H1 (cell line): ENCODE data around the gene NFATC4. TPM values are rescaled to one million over a fixed set of nuclear protein-coding genes. Genes with fewer than 3 reads are reported as not detected.

Experiments
- ASH2L ChIP-seq: fragments of 200-600, 300-600 bp; sonication (generic); IDR thresholded peaks from one replicate; pipeline ENCODE4 v1.7.1; 2017; ENCODE audit warnings: low read length
- CBX5 ChIP-seq: fragments of 300-800, 300-1000 bp; sonication (generic); IDR thresholded peaks from 2 replicates; pipeline ENCODE4 v1.7.1; 2016; ENCODE audit warnings: antibody characterized with exemption, low read length, low read depth
- CREB1 ChIP-seq: IDR thresholded peaks from 2 replicates; pipeline ENCODE4 v1.6.1; 2012; ENCODE audit warnings: inconsistent platforms
- CTBP2 ChIP-seq: IDR thresholded peaks from 2 replicates; pipeline ENCODE4 v1.7.0; 2011; ENCODE audit warnings: borderline replicate concordance, mild to moderate bottlenecking, moderate library complexity, mixed read lengths, low read length; ENCODE audit not compliant: insufficient read depth, insufficient read length
- GABPA ChIP-seq: IDR thresholded peaks from 2 replicates; pipeline ENCODE4 v1.6.1; 2011; ENCODE audit warnings: mild to moderate bottlenecking, low read length, moderate library complexity, borderline replicate concordance; ENCODE audit not compliant: insufficient read depth
- JUND ChIP-seq: IDR thresholded peaks from 2 replicates; pipeline ENCODE4 v1.6.1; 2011; ENCODE audit warnings: mild to moderate bottlenecking, improper control_type of control experiment, low read length
- POLR2A ChIP-seq, 2 experiments: IDR thresholded peaks; 1 replicate in 1 of 2; 2 replicates in 1 of 2; pipeline ENCODE4 v1.6.1; 2011; ENCODE audit warnings: low read depth in 2 of 2, low read length in 2 of 2, mild to moderate bottlenecking in 2 of 2; ENCODE audit errors: control extremely low read depth in 1 of 2
- RBBP5 ChIP-seq: IDR thresholded peaks from 2 replicates; pipeline ENCODE4 v1.7.1; 2012; ENCODE audit warnings: low read depth, mild to moderate bottlenecking, inconsistent platforms, low read length, moderate library complexity, borderline replicate concordance
- SP4 ChIP-seq: IDR thresholded peaks from 2 replicates; pipeline ENCODE4 v1.6.1; 2012; ENCODE audit warnings: low read length, inconsistent platforms
- TAF1 ChIP-seq: IDR thresholded peaks from 2 replicates; pipeline ENCODE4 v1.6.1; 2011; ENCODE audit warnings: mild to moderate bottlenecking, low read depth, low read length
- ZNF274 ChIP-seq: IDR thresholded peaks from 2 replicates; pipeline ENCODE4 v1.7.0; 2012; ENCODE audit warnings: low read length, borderline replicate concordance; ENCODE audit errors: extremely low read depth
- polyA plus RNA-seq, 7 experiments: library from polyadenylated mRNA; depleted of rRNA in 3 of 7; stranded (reverse) in 5 of 7; unstranded in 2 of 7; fragments of >200 nt in 5 of 7; fragments of 200-250 nt in 2 of 7; gene quantifications; 1 replicate in 5 of 7; 2 replicates in 1 of 7; 4 replicates in 1 of 7; pipeline versions ENCODE4 v1.2.1 to v1.2.3, GENCODE V29; 2011 to 2013; ENCODE audit warnings: missing spikeins in 2 of 7, mixed read lengths in 2 of 7
- total RNA-seq: library from RNA; stranded (reverse); fragmentation: NEBNext Ultra II Directional; extraction: Animal tissue kit (Norgen Biotek cat#: 25700); gene quantifications from 2 replicates; pipeline ENCODE4 v1.2.1, GENCODE V29; 2021
- TF ChIP-seq, protein P1 (sequence below): fragments of 300-600 bp; sonication (generic); IDR thresholded peaks from 2 replicates; pipeline ENCODE4 v1.7.1; 2012; ENCODE audit warnings: low read length, moderate library complexity, mild to moderate bottlenecking, inconsistent platforms; ENCODE audit not compliant: insufficient replicate concordance

The NFATC4 gene
- total and polyA plus RNA-seq, 2 of the 8 experiments (the other 6 are each of a cell fraction or from before 2014, with no cell fraction given): 47.3 to 50.3 TPM

DNA sequence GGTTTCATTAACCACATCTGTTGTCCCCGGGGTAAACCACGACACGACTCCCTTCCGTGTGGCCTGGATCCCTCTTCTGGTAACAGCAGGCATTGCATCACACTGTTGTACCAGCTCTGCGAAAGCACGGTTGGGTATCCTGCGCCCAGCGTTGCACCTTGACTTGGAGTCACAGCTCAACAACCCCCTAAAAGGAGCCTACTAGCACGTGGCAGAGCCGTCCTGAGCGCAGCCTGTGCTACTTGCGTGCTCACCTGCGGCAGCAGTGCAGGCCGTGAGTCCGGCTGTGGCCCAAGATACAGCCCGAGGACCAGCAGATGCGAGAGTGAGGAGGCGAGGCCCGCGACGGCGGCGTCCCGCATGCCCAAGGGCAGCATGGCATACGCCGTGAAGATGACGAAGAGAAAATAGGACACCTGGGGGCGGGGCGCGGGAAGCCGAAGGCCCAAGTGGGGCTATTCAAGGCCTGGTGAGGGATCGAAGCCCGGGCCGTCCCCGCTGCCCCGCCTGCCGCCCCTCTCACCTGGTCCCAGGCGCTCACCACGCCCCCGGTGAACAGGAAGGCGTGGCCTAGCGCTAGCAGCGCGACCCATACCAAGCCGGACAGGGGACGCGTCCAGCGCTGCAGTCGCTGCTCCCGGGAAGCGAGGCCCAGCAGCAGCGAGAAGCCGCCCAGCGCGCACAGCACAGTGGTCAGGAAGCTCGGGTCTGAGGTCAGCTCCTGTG, 35.6 kb upstream of the NFATC4 start (continued):
- TF ChIP-seq, protein P1, sequence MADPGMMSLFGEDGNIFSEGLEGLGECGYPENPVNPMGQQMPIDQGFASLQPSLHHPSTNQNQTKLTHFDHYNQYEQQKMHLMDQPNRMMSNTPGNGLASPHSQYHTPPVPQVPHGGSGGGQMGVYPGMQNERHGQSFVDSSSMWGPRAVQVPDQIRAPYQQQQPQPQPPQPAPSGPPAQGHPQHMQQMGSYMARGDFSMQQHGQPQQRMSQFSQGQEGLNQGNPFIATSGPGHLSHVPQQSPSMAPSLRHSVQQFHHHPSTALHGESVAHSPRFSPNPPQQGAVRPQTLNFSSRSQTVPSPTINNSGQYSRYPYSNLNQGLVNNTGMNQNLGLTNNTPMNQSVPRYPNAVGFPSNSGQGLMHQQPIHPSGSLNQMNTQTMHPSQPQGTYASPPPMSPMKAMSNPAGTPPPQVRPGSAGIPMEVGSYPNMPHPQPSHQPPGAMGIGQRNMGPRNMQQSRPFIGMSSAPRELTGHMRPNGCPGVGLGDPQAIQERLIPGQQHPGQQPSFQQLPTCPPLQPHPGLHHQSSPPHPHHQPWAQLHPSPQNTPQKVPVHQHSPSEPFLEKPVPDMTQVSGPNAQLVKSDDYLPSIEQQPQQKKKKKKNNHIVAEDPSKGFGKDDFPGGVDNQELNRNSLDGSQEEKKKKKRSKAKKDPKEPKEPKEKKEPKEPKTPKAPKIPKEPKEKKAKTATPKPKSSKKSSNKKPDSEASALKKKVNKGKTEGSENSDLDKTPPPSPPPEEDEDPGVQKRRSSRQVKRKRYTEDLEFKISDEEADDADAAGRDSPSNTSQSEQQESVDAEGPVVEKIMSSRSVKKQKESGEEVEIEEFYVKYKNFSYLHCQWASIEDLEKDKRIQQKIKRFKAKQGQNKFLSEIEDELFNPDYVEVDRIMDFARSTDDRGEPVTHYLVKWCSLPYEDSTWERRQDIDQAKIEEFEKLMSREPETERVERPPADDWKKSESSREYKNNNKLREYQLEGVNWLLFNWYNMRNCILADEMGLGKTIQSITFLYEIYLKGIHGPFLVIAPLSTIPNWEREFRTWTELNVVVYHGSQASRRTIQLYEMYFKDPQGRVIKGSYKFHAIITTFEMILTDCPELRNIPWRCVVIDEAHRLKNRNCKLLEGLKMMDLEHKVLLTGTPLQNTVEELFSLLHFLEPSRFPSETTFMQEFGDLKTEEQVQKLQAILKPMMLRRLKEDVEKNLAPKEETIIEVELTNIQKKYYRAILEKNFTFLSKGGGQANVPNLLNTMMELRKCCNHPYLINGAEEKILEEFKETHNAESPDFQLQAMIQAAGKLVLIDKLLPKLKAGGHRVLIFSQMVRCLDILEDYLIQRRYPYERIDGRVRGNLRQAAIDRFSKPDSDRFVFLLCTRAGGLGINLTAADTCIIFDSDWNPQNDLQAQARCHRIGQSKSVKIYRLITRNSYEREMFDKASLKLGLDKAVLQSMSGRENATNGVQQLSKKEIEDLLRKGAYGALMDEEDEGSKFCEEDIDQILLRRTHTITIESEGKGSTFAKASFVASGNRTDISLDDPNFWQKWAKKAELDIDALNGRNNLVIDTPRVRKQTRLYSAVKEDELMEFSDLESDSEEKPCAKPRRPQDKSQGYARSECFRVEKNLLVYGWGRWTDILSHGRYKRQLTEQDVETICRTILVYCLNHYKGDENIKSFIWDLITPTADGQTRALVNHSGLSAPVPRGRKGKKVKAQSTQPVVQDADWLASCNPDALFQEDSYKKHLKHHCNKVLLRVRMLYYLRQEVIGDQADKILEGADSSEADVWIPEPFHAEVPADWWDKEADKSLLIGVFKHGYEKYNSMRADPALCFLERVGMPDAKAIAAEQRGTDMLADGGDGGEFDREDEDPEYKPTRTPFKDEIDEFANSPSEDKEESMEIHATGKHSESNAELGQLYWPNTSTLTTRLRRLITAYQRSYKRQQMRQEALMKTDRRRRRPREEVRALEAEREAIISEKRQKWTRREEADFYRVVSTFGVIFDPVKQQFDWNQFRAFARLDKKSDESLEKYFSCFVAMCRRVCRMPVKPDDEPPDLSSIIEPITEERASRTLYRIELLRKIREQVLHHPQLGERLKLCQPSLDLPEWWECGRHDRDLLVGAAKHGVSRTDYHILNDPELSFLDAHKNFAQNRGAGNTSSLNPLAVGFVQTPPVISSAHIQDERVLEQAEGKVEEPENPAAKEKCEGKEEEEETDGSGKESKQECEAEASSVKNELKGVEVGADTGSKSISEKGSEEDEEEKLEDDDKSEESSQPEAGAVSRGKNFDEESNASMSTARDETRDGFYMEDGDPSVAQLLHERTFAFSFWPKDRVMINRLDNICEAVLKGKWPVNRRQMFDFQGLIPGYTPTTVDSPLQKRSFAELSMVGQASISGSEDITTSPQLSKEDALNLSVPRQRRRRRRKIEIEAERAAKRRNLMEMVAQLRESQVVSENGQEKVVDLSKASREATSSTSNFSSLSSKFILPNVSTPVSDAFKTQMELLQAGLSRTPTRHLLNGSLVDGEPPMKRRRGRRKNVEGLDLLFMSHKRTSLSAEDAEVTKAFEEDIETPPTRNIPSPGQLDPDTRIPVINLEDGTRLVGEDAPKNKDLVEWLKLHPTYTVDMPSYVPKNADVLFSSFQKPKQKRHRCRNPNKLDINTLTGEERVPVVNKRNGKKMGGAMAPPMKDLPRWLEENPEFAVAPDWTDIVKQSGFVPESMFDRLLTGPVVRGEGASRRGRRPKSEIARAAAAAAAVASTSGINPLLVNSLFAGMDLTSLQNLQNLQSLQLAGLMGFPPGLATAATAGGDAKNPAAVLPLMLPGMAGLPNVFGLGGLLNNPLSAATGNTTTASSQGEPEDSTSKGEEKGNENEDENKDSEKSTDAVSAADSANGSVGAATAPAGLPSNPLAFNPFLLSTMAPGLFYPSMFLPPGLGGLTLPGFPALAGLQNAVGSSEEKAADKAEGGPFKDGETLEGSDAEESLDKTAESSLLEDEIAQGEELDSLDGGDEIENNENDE: no peak
- TF ChIP-seq JUND (no peak), ZNF274 (no peak), ASH2L (peak; percentile 78), RBBP5 (no peak; the same call in 1 of the 2 replicates), CREB1 (peak; percentile 37), CBX5 (no peak), GABPA (no peak), POLR2A (IDR thresholded peaks at IDR 0.05; ENCODE audit: control extremely low read depth in 1 of 2, low read depth in 2 of 2, low read length in 2 of 2) (no peak), CTBP2 (no peak), TAF1 (no peak), SP4 (no peak)
